Activated CD4-positive, alpha-beta T cell treated with anti-CD3 and anti-CD28 coated beads, Interleukin-10, Interleukin-2, amounts not matched to agents 100 ng/mL and 50 ng/mL, durations not matched to agents 16 hours and 8 hours (primary cell): ENCODE measurements around the gene NME7.
"Not testable (repeated sequence)": the region's sequence is repeated elsewhere in the genome, so short reads cannot be mapped to it uniquely, and the experiment has no call there.

Experiments used
- DNase-seq: peaks from one replicate; pipeline ENCODE4 v3.0.0-alpha.2; 2020

The NME7 gene

DNA sequence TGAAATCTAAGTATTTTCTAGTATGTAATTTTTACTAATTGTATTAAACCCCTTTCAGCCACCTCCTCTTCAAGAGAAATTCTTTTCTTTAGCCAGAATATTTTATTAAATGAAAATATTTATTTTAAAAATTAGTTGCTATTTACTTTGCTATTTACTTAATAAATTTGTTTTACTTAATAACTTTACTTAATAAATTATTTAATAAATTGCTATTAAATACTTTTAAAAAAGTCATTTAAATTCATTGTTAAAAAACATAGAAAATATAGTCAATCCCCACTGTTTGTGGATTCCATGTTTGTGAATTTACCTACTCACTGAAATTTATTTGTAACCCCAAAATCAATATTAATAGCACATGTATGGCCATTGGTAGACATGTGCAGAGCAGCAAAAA, 155.5 kb downstream of the NME7 start:
- DNase-seq = no peak

DNA sequence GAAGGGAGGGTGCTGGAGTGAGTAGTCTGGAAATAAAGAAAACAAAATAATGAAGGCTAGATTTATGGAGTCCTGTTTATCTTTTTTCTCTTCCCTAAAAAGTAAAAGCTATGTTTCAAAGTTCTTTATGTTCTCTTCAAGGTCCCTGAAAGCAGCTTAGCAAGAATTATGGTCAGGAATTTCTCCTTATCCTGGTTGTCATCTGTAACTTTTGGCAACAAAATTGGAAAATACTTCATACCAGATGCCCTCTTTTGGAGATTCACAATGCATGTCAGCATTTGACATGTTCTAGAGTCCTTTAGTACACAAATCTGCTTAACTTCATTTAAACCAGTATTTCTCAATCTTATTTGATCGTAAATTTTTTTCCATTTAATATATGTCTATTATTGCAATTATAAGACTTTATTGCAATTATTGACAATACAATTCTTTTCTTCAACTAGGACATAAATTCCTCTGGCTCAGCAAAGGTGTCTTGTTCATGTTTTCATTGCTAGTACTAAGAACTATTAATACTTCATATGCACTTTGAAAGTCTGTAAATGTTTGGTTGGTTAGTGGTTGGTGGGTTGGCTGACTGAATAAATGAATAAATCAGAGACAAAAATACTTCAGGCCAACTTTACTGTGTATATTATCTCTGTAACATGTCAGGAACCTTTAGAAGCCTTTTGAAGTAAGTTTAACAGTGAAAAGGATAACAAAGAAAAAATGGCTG, 159.6 kb downstream of the NME7 start:
- no peak for DNase-seq

DNA sequence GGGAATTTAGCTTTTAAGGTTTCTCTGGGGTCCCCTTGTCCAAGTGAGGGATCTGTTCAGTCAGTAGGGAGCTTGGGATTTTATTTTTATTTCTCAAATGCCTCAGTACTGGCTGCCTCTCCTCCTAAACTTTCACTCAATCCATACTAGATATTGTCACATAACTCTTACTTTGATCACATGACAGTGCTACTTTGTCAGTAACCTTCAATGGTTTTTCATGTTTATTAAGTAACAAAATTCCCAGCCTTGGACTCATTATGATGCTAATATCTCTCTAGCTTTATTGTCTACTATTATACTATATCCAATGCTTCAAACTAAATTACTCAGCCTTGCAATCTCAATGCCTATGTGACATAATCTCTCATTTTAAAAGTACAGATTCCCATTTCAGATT, 163.4 kb downstream of the NME7 start:
- no peak for DNase-seq

DNA sequence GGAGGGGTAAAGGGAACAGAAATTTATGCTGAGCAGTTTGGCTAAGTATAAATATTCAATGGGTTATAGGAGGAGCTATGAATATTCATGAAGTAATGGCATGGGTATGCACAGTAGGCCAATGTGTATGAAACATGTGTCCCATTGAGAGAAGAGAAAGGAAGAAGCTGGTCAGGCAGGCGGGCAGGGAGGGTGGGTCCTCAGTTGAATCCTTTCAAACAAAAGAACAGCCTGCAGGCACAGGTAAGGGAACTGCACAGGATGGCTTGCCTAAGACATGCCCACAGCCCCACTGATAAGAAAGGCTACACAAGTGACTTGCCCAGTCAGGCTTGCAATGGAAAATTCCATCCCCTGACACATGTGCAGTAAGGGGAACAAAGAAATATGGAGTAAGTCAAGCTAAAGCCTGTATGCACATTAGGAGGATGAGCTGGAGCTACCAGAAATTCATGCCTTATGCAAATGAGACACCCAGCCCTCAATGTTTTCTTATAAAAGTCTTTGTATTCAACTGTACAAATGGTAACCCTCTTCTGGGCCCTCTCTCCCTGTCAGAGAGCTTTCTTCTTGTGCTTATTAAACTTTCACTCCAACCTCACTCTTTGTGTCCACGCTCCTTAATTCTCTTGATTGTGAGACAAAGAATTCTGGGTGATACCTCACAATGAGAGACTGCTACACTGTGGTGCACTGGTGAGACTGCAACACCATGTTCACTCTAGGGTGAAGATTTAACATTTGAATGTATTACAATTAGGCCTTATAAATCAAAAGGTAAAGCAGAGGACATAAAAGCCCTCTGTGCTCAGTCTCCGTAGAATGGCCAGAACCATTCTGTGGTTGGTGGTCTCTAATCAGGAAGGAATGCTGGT, 164.6 kb downstream of the NME7 start:
- no peak for DNase-seq

DNA sequence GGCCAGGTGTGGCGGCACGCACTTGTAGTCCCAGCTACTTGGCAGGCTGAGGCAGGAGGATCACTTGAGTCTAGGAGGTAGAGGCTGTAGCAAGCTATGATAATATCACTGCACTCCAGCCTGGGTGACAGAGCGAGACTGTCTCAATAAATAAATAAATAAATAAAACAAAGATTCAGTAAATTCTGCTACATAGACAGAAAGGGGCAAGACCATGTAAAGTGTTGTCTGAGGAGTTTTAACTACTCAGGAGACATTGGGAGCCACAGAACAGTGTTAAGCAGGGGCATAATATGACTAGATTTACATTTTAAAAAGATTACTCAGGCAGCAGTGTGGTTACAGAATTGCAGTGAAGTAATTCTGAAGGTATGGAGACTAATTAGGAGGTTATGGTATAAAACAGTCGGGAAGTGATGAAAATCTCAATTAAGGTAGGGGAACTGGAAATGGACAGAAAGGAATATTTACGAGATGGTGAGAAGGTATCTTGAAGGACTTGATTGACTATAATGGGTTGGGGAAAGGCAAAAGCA, 166.4 kb downstream of the NME7 start:
- no peak for DNase-seq

DNA sequence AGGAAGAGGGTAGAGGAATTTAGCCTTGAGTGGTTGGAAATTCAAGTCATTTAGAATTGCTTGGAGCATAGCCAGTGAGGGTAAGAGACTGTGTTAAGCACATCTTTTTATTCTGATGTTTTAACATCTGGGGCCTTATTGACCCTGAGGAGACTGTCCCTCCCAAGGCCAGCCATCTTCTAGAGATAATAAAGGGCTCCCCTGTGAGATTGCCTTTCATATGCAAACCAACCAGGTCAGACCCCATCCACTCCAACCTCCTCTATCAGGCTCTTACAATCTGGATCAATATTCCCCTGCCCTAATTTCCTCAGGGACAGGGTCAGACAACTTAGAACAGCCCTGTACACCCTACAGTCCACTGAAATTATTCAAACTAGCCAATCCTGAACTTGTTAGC, 167.3 kb downstream of the NME7 start:
- no peak for DNase-seq

DNA sequence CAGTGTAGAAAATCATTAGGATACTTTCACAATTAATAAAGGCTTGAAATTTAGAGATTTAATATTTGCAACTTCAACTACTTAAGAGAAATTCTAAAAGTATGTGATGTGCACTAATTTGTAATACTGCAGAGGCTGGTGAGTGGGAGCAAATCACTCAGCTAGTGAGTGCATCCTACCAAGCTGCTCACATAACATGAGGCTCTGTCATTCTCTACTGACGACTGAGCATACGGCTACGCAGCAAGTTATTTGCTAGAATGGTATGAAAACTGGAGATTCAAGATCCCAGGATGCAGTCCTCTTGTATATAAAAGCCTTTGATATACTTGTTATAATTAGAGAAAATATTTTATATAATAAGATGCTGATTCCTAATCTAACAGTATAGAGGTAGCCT, 171.0 kb downstream of the NME7 start:
- DNase-seq = no peak

DNA sequence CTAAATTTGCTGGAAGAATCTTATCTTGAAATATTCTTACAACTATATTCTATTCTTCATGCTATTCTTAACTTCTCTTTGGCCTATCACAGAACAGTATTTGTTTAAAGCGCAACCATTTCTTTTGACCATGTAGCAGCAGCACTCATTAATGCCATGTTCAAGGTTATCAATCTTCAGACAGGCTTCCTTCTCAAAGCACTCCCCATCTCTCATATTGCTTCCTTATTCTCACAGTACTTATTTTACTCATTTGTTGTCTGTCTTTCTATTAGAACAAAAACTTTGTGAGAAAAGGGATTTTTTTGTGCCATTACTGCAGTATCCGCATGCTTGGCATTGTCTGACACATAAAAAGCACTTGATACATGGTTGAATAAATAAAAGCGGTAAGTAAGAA, 171.4 kb downstream of the NME7 start:
- DNase-seq = no peak

DNA sequence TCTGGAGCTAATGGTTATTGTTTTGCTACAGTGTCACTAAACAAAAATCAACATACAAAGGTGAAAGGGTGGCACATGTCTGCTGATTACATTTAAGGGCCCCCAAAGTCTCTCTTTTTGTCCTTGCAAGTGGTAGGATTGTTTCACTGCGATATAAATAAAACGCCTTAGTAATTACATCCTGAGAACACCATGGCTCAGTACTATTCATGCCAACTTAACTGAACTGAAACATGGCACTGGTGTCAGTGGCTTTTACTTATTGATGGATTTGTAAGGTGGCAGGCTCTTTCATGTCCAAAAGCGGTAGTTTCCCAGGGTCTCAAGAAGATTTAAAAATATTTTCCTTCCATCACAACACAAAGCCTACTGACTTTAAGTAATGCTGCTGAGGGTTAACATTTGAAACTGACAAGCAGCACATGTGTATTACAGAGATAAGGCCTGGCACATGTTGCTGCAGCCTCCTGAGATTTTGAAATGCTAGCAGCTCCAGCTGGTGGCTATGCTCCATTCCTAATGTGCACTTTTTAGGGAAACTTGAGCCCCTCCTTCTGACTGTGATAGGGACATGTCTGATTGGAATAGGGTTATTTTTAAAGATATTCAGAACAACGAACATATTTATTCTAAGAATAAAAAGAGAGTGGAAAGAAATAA, 174.3 kb downstream of the NME7 start:
- no peak for DNase-seq

DNA sequence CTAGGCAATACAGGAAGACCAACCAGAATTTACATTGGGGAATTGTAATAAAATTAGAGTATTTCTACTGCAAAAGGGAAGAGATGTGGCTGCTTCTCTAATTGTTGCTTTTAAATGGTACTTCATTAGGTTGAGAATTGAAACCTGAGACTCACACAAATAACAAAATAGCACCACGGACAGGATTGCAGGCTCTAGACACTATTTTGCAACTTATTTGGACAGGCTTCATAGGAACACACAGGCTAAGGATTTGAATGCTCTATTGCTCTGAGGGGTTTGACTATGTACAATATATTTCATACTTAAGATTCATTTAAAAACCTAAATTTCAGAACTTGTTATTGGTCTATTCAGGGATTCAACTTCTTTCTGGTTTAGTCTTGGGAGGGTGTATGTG, 181.5 kb downstream of the NME7 start:
- DNase-seq = no peak

DNA sequence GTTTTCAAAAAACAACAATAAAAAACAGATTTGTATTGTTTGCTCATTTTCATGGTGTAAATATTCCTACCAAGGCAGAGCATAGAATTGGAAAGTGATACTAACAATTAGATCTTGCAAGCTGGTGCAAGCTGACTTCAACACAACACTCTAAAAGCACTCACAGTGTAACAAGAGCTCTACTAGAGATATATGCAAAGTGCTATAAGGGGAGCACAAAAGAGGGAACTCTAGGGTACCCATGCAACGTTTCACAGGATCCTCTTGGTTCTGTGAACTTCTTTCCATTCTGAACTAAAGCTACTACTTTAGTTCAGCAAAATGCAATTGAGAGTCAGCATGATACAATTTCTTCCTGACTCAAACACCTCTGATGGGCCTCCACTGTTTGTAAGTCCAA, 182.8 kb downstream of the NME7 start:
- no peak for DNase-seq

DNA sequence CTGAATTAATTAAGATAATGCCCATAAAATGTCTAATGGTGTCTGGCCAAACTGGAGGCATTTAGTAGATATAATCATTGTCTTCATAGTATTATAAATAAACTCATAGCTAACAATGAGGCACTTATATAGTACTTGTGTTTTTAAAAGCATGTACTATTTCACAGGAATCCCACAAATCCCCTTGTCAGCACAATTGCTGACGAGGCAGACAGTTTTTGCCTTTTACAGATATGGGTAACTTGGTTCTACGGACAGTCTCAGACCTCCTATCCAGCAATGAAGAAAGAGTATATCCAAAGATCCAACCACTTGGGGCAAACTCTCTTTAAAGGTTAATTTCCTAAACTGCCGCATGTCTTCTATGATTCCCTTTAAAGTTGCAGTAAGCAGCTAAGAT, 187.4 kb downstream of the NME7 start:
- no peak for DNase-seq

DNA sequence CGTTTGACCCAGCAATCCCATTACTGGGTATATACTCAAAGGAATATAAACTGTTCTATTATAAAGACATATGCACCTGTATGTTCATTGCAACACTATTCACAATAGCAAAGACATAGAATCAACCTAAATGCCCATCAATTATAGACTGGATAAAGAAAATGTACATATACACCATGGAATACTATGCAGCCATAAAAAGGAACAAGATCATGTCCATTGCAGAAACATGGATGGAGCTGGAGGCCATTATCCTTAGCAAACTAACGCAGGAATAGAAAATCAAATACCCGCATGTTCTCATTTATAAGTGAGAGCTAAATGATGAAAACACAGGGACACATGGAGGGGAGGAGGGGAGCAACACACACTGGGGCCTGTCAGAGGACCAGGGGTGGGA, 188.2 kb downstream of the NME7 start:
- DNase-seq = not testable (repeated sequence)

DNA sequence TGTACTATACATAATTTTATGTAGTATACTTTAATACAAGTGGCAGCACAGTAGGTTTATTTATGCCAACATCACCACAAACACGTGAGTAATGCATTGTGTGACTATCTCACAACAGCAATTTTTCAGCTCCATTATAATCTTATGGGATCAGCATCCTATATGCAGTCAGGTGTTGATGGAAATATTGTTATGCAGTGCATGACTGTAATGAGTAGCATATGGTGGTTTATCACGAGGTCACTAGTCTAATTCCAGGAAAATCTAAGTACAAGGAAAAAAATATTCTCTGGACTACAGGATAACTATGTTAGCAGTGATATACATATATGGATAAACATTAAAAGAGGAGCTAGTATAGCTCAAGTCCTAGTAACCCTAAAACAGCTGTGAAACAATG, 192.1 kb downstream of the NME7 start:
- no peak for DNase-seq

DNA sequence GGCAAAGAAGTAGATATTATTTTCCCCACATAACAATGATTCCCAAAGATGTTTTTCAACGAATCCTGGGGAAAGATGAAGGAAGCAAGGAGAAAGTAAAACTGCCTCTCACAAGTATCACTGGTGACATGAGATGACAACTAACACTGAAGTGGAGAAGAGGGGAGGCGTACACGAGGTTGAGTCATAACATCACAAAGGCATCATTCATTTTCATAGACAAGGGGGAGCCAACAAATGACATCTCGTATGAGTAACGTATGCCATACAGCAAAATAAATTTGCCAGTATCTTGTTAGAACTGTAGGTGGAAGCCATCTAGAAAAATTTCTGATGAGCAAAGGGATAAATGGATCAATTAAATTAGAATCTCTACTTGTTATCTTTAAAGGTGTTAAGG, 204.5 kb downstream of the NME7 start:
- peak; percentile 72 for DNase-seq

DNA sequence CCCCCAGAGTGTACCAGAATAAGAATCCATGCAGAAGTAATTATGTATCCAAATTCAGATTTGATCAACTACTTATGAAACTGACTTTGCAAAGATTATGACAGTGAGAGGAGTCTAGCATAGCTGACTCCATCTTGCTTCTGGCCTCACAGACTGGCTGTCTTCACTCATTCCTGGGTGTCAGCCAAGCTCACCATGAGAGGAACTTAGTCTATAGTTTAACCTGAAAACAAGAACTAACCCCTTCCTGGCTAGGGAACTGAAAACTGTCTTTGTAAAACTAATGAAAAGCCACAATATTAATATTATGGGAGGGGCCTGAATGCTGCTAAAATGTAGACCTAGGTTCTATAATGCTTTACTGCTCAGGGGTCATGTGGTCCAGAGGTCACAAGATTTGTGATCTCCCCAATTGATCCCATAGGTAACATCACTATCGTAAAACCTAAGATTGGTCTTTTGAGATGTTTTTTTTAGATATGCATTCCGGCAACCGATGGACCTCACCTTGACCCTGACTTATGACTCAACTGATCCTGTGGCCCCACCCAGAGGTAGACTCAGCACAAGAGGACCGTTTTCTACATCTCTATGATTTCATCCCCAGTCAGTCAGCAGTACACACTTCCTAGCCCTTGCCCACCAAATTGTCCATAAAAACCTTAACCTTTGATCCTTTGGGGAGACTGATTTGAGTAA, 206.0 kb downstream of the NME7 start:
- no peak for DNase-seq

DNA sequence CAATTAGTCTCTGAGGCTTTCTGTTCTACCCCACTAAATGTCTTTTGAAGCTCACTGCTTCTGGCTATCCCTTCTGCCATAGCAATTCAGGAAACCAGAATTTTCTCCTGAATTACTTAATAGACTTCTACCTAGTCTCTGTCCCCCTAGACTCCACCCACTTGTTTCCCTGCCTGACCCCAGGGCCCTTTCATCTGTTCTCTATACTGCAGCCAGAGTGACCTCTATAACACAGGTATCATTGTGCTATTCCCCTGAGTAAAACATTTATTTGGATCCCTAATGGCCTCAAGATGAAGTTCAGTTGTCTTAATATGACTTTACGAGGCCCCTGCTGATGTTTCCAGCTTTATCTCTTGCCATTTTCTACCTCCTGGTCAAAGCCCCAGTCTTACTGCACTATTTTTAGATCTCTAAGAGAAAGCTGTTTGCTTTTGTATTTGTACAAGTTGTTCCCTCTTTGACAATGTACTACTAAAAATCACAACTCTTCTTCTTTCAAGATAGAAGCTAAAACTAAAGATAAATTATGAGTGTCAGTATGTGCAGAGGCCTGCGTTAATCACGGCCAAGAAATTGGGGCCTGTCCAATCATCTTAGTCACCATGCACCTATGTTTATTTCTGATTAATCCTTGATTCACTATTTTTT, 206.6 kb downstream of the NME7 start:
- DNase-seq = no peak

DNA sequence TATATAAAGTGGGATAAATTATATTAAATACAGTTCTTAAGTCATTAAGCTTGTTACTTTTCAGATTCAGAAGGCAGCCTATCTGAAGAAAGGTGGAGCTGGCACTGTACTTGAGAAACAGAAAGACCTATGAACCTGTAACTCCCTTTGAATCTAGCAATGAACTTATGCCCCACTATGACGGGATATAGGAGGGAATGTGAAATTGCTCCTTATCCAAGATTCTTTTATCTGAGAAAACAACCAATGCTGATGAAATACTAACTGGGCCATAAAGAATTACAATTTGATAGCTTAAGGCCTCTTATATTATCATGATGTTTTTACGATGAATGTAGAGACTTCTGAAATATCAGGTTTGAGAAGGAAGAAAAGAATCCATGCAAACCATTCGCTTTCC, 211.0 kb downstream of the NME7 start:
- no peak for DNase-seq

DNA sequence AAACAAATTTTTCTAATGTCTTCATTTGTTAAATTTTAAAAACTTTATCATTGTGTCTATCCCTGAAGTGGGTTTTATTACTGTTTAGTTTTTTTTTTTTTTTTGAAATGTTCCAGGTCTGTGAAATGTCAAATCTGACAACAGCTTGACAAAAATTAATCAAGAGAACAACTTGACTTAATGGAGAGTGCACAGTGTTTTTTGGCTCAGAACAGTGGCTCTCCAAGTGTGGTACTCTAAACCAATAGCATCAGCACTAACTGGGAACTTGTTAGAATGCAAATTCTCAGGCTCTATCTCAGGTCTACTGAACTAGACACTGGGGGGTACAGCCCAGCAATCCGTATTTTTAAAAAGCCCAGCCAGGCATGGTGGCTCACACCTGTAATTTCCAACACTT, 211.9 kb downstream of the NME7 start:
- no peak for DNase-seq

DNA sequence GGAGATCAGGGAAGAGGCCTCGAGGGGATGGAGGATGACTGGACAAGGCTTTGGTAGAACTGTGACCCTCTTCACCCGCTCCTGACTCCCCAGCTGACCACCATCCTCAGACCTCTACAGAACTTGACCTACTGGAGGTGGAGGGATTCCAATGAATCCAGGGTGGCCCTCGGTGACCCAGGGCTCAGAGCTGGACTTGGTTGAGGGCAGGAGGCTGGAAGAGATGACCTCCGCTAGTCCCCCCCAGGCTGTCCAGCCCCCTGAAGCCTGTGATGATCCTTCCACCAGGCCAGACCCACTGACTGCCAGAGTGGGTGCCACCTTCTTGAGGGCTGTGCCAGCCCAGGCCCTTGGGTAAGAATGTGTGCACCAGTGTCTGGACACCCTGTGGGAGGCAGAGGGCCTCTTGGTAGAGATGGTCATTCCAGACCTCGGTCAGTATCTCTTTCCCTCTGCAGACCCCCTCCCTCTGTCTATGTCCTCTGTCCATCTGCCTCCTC, 216.2 kb downstream of the NME7 start:
- DNase-seq = no peak

DNA sequence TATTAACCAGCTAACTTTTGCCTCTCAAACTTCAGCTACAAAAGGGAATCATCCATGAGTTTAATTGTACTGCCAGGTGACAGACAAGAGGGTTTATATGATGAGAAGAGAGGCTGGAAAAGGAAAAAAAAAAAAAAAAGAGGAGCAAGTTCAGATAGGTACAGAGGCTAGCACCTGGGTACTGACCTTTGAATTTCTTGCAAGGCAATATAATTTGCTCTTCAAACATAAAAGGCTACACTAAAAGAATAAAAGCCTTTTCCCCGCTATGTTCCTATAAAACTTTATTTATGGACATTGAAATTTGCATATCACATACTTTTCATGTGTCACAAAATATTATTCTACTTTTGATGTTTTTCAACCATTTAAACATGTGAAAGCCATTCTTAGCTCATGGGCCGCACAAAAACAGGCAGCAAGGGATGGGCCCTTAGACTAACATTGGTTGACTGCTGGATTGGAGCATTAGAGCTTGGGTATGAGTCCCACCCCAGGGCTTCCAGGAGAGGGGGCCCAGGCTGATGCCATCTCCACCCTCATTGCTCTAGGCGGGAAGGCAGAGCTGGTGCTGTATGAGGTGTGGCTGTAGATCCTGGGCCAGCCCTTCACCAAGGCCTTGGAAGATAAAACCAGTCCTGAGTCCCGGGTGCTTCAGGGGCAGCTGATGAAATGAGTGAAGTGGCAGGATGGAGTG, 216.8 kb downstream of the NME7 start:
- DNase-seq = no peak
